Measurements from ENCODE around the gene POFUT2.

GRCh38 chr21:45265721-45266517 is 21.8 kb downstream of the POFUT2 start:
- TF ChIP-seq, protein P1, sequence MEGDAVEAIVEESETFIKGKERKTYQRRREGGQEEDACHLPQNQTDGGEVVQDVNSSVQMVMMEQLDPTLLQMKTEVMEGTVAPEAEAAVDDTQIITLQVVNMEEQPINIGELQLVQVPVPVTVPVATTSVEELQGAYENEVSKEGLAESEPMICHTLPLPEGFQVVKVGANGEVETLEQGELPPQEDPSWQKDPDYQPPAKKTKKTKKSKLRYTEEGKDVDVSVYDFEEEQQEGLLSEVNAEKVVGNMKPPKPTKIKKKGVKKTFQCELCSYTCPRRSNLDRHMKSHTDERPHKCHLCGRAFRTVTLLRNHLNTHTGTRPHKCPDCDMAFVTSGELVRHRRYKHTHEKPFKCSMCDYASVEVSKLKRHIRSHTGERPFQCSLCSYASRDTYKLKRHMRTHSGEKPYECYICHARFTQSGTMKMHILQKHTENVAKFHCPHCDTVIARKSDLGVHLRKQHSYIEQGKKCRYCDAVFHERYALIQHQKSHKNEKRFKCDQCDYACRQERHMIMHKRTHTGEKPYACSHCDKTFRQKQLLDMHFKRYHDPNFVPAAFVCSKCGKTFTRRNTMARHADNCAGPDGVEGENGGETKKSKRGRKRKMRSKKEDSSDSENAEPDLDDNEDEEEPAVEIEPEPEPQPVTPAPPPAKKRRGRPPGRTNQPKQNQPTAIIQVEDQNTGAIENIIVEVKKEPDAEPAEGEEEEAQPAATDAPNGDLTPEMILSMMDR (IDR thresholded peaks at IDR 0.05), result no peak
- no peak for TF ChIP-seq POLR2A (IDR thresholded peaks at IDR 0.05)
- TF ChIP-seq EP300 (IDR thresholded peaks at IDR 0.05), result no peak

Data from ovary (tissue), 3 donors.